T47D (cell line): ENCODE results near the gene CHRM5.
A peak's percentile ranks its signal among the peaks of the same experiment; 100 is the strongest.

ENCODE experiments used
- DNase-seq, 2 experiments: peaks; one replicate each; pipeline versions ENCODE4 v3.0.0 to v3.0.0-alpha.2; 2011 to 2012; ENCODE audit warnings: low read depth in 1 of 2, low spot score in 1 of 2
- JUND ChIP-seq: IDR thresholded peaks from 2 replicates; pipeline ENCODE4 v1.6.1; 2012; ENCODE audit warnings: low read depth
- in situ Hi-C: cut with HindIII; loops from 2 replicates; pipeline ENCODE4 v1.10.0; 2016; ENCODE audit warnings: low sequenced_read_pairs, low pct_unique_long_range_greater_than_20kb

CHRM5 gene

GRCh38 chr15:34085746-34086145, 117.4 kb downstream of the CHRM5 start:
- in situ Hi-C loops = no loop called here
- no peak for DNase-seq

GRCh38 chr15:34099914-34100313, 131.6 kb downstream of the CHRM5 start:
- in situ Hi-C loops = no loop called here
- no peak for TF ChIP-seq JUND
- DNase-seq = no peak

More at GRCh38 chr15:34085746-34086145, 117.4 kb downstream of the CHRM5 start:
- TF ChIP-seq JUND = no peak

GRCh38 chr15:34101366-34102174, 133.3 kb downstream of the CHRM5 start, which contains the start of the genes EMC7 and PGBD4:
TSS of gene EMC7 (minus strand) at chr15:34101862. CDS start at chr15:34101839, 23 bp downstream.
TSS of gene PGBD4 (plus strand) at chr15:34102083. CDS start at chr15:34102532, 449 bp downstream.
- in situ Hi-C loops = no loop called here
- no peak for TF ChIP-seq JUND
- peak; percentile 79 to 99 for DNase-seq

GRCh38 chr15:34102175-34102925, 134.1 kb downstream of the CHRM5 start:
- no peak for TF ChIP-seq JUND
- DNase-seq = no peak
- in situ Hi-C loops = no loop called here

GRCh38 chr15:34106423-34106822, 138.1 kb downstream of the CHRM5 start:
- in situ Hi-C loops = no loop called here
- no peak for TF ChIP-seq JUND
- DNase-seq = no peak

- no peak for DNase-seq
- no peak for TF ChIP-seq JUND
- in situ Hi-C loops = no loop called here
Measured at GRCh38 chr15:34107315-34107714, 139.0 kb downstream of the CHRM5 start.

GRCh38 chr15:34109797-34110663, 141.7 kb downstream of the CHRM5 start:
- peak in 1 of 2 experiments; percentile 58 for DNase-seq
- no peak for TF ChIP-seq JUND
- in situ Hi-C loops = no loop called here

GRCh38 chr15:34111488-34111887, 143.2 kb downstream of the CHRM5 start:
- in situ Hi-C loops = no loop called here
- no peak for DNase-seq
- TF ChIP-seq JUND = no peak

GRCh38 chr15:34114215-34114614, 145.9 kb downstream of the CHRM5 start:
- TF ChIP-seq JUND = no peak
- DNase-seq = no peak
- in situ Hi-C loops = no loop called here

- no peak for TF ChIP-seq JUND
- in situ Hi-C loops = no loop called here
- DNase-seq = no peak
Measured at GRCh38 chr15:34114739-34115138, 146.4 kb downstream of the CHRM5 start.

- in situ Hi-C loops = no loop called here
- peak in 1 of 2 experiments; percentile 55 for DNase-seq
- TF ChIP-seq JUND = no peak
Measured at GRCh38 chr15:34116620-34117019, 148.3 kb downstream of the CHRM5 start.
